Erythroblast (primary cell): ENCODE results near the gene OCRL.

ENCODE experiments used
- DNase-seq, 2 experiments: peaks; one replicate each; lab custom pipeline; 2025; lab: John Stamatoyannopoulos, UW
- GATA1 ChIP-seq: IDR thresholded peaks from 2 replicates; pipeline ENCODE4 v1.6.1; 2011; ENCODE audit warnings: low read depth, mild to moderate bottlenecking, control low read depth, low read length, moderate library complexity
- POLR2A ChIP-seq: IDR thresholded peaks from 2 replicates; pipeline ENCODE4 v1.6.1; 2011; ENCODE audit warnings: mild to moderate bottlenecking, low read length

Gene OCRL

DNA sequence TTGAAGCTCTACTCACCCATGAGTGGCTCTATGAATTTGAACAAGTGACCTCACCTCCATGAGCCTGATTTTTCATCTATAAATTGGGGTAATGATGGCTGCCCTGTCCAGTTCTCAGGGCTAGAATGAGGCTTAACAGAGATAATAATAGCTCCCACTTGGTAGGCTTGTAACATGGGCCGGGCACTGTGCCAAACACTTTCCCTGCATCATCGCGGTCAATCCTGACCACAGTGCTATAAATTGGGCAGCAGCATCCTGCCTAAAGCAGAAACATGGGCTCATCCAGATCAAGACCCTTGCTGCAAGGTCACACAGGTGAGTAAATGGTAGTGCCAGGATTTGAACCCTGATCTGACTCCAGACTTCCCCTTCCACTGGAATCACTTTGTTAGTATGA lies 101.9 kb downstream of the OCRL start:
- DNase-seq: no peak
- TF ChIP-seq GATA1 (no peak), POLR2A (no peak)
